ENCODE results near the gene MFAP1.
"Not testable (repeated sequence)": the region's sequence is repeated elsewhere in the genome, so short reads cannot be mapped to it uniquely, and the experiment has no call there.

GRCh38 chr15:43815064-43815463, 9.4 kb downstream of the MFAP1 start:
- TF ChIP-seq CTCF (IDR thresholded peaks at IDR 0.05); POLR2A (IDR thresholded peaks at IDR 0.05; ENCODE audit: low read depth): not testable (repeated sequence)
